Measurements from ENCODE around the gene LDLRAD4. TPM values are rescaled to one million over a fixed set of nuclear protein-coding genes. Genes with fewer than 3 reads are reported as not detected.

LDLRAD4 gene
- total RNA-seq, 4 donors from 2014 or later = 20.4 to 40.4 (median 35.3) TPM

- no peak overlapping the region for H3K4me3 ChIP-seq
- peaks cover 0 to 13% (median 11%) of the 10 kb centered on the region in 4 donors for H3K4me1 ChIP-seq
- no peaks in the 10 kb centered on the region for H3K9me3 ChIP-seq
- no peak overlapping the region for H3K27ac ChIP-seq (replicated peaks in 1 of 4)
- H3K27me3 ChIP-seq = no peaks in the 10 kb centered on the region
- no peak for DNase-seq (ENCODE audit: extremely low spot score)
- no peaks in the 10 kb centered on the region for H3K36me3 ChIP-seq
- intact Hi-C loops (cut with DNase I) = no loop called here
- TF ChIP-seq CTCF (IDR thresholded peaks at IDR 0.05) = no peak
- TF ChIP-seq EP300 (IDR thresholded peaks at IDR 0.05) = no peak
- TF ChIP-seq POLR2AphosphoS5 (IDR thresholded peaks at IDR 0.05) = no peak
- WGBS = 98% methylated on average over 7 of the region's 7 CpGs
Measured at GRCh38 chr18:13572721-13573120, 354.2 kb downstream of the LDLRAD4 start.

GRCh38 chr18:13573750-13574149, 355.2 kb downstream of the LDLRAD4 start:
- no peaks in the 10 kb centered on the region for H3K36me3 ChIP-seq
- TF ChIP-seq CTCF (IDR thresholded peaks at IDR 0.05) (no peak), POLR2AphosphoS5 (IDR thresholded peaks at IDR 0.05) (no peak), EP300 (IDR thresholded peaks at IDR 0.05) (no peak), POLR2A (IDR thresholded peaks at IDR 0.05; ENCODE audit: low read depth) (no peak)
- 94% methylated on average over 6 of the region's 7 CpGs for WGBS
- no peak for DNase-seq (ENCODE audit: extremely low spot score)
- H3K4me3 ChIP-seq = no peak overlapping the region
- H3K27me3 ChIP-seq = no peaks in the 10 kb centered on the region
- H3K9me3 ChIP-seq = no peaks in the 10 kb centered on the region
- intact Hi-C loops (cut with DNase I) = no loop called here
- no peak overlapping the region for H3K27ac ChIP-seq (replicated peaks in 1 of 4)
- peaks cover 4 to 20% (median 15%) of the 10 kb centered on the region in 4 donors for H3K4me1 ChIP-seq

- no peak overlapping the region for H3K27ac ChIP-seq (replicated peaks in 1 of 4)
- intact Hi-C loops (cut with DNase I) = no loop called here
Measured at GRCh38 chr18:13574355-13574754, 355.8 kb downstream of the LDLRAD4 start.

GRCh38 chr18:13574761-13575160, 356.2 kb downstream of the LDLRAD4 start:
- Histone ChIP-seq H3K4me3 (no peak overlapping the region), H3K4me1 (peaks cover 6 to 23% (median 22%) of the 10 kb centered on the region in 4 donors), H3K9me3 (no peaks in the 10 kb centered on the region), H3K36me3 (no peaks in the 10 kb centered on the region), H3K27ac (replicated peaks in 1 of 4) (no peak overlapping the region), H3K27me3 (no peaks in the 10 kb centered on the region)
- intact Hi-C loops (cut with DNase I) = no loop called here
- WGBS = 66% methylated on average over 1 of the region's 1 CpG
- TF ChIP-seq POLR2AphosphoS5 (IDR thresholded peaks at IDR 0.05) = no peak
- no peak for TF ChIP-seq POLR2A (IDR thresholded peaks at IDR 0.05; ENCODE audit: low read depth)
- no peak for TF ChIP-seq CTCF (IDR thresholded peaks at IDR 0.05)
- no peak for TF ChIP-seq EP300 (IDR thresholded peaks at IDR 0.05)
- DNase-seq (ENCODE audit: extremely low spot score) = no peak

More at GRCh38 chr18:13574355-13574754, 355.8 kb downstream of the LDLRAD4 start:
- Histone ChIP-seq H3K27me3 (no peaks in the 10 kb centered on the region), H3K9me3 (no peaks in the 10 kb centered on the region), H3K4me3 (no peak overlapping the region), H3K4me1 (peaks cover 4 to 20% (median 18%) of the 10 kb centered on the region in 4 donors), H3K36me3 (no peaks in the 10 kb centered on the region)
- over 99% methylated on average over 10 of the region's 10 CpGs for WGBS
- peak; percentile 62 for DNase-seq (ENCODE audit: extremely low spot score)
- TF ChIP-seq EP300 (IDR thresholded peaks at IDR 0.05) (no peak), POLR2AphosphoS5 (IDR thresholded peaks at IDR 0.05) (no peak), CTCF (IDR thresholded peaks at IDR 0.05) (no peak), POLR2A (IDR thresholded peaks at IDR 0.05; ENCODE audit: low read depth) (no peak)

GRCh38 chr18:13576598-13576997, 358.0 kb downstream of the LDLRAD4 start:
- H3K27me3 ChIP-seq = no peaks in the 10 kb centered on the region
- intact Hi-C loops (cut with DNase I) = no loop called here
- 84% methylated on average over 6 of the region's 6 CpGs for WGBS
- no peaks in the 10 kb centered on the region for H3K36me3 ChIP-seq
- no peak overlapping the region for H3K27ac ChIP-seq (replicated peaks in 1 of 4)
- no peaks in the 10 kb centered on the region for H3K9me3 ChIP-seq
- H3K4me3 ChIP-seq = no peak overlapping the region
- no peak for TF ChIP-seq EP300 (IDR thresholded peaks at IDR 0.05)
- TF ChIP-seq POLR2AphosphoS5 (IDR thresholded peaks at IDR 0.05) = no peak
- no peak for TF ChIP-seq POLR2A (IDR thresholded peaks at IDR 0.05; ENCODE audit: low read depth)
- TF ChIP-seq CTCF (IDR thresholded peaks at IDR 0.05) = no peak
- DNase-seq (ENCODE audit: extremely low spot score) = peak; percentile 80
- peaks cover 22 to 41% (median 34%) of the 10 kb centered on the region in 4 donors for H3K4me1 ChIP-seq
